HK-2 (cell line): ENCODE data around the gene SPTBN4.
"Not testable (repeated sequence)": the region's sequence is repeated elsewhere in the genome, so short reads cannot be mapped to it uniquely, and the experiment has no call there.

Experiments used
- DNase-seq: peaks from one replicate; pipeline ENCODE4 v3.0.0-alpha.2; 2018; ENCODE audit not compliant: unreplicated experiment

The SPTBN4 gene

DNA sequence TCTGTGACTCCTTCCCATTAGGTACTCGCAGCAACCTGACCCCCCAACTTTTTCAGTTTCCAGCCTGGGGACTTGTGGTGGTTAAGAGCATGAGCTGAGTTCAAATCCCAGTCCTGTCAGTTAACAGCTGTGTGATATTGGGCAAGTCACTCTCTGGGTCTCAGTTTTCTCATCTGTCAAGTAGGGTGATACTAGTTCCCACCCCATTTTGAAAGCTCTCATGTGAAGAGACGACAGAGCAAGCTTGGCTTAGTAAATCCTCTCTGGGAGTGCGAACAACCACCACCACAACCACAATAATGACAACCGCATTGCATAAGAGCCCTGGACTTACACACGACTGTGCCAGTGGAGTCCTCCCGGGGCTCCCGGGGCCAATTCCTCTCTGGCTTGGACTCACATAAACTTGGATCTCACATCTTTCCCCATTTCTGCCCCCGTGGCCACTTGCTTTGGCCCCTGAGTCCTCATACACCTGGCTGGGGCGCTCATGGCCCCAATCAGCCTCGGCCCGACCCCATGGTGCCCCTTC is 1.7 kb upstream of the SPTBN4 start:
- no peak for DNase-seq

DNA sequence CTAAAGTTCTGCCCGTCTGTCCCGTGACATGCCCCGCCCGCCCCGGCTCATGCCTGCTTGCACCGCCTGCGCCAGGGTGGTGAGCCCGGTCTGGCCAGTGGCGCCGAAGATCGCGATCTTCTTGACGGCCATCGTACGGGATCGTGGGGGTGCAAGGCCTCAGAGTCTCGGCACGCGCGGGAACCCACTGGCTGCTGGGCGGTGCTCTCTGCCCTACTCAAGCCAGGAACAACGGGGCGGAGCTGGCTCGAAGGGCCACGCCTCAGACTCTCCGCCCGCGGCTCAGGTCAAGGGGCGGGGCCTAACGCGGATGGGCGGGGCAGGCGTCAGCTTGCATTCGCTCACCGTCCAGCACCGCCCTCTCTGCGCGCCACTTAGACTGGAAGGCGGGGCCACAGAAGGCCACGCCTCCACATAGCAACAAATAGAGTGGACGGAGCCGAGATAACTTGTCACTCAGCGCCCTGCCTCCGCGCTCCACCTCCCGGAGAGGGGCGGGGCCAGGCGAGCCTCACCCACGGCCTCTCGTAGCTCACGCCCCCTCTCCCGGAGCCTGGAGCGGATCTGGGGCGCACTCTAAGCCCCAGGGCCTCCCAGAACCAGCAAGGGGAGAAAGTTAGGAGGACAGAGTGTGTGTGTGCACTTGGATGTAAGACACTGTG is 1.1 kb upstream of the SPTBN4 start, which contains the start of gene BLVRB:
Gene BLVRB, minus strand, starts transcription at position 189 of the 662 bp plus-strand sequence. Its CDS starts 57 bp downstream, at position 132.
- peak; percentile 98 for DNase-seq

DNA sequence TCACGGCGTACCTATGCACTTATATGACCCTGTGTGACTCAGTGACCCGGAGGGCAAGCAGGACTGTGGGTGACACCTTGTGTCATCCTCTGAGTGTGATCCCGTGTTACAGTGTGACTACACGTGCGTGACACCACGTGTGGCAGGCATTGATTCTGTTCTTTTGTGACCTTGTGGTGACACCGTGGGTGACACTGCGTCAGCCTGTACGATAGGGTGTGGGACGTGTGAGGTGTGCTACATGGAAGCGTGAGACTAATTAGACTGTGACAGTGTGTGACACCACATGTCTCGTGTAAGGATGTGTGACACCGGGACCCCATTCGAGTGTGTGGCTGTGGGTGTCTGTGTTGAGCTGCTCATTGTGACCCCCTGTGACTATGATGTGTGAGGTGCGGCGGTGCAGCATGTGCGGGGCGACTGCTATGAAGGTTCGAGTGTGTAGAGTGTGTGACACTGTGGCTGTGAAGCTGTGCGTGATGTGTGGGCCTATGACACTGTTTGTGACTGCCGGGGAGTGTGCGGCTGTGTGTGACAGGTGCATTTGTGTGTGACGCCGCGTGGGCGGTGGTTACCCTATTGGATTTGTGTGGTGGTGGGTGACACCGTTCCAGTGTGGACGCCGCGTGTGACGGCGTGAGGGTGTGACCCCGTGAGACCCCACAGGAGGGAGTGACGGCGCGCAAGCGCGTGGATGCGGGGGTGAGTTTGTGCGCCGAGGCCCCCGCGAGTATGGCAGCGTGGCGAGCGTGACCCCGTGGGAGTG is 399 bp upstream of the SPTBN4 start:
- no peak for DNase-seq

DNA sequence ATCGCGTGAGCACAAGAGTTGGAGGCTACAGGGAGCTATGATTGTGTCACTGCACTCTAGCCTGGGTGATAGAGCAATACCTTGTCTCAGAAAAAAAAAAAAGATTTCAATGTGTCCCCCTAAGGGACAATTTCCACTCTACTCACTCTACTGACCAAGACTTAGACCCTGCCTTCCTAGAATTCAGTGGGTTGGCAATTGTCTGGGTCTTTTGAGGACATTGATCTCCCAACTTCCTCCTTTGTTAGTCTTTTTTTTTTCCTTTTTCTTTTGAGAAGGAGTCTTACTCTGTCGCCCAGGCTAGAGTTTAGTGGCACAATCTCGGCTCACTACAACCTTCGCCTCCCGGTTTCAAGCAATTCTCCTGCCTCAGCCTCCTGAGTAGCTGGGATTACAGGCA is 2.2 kb downstream of the SPTBN4 start:
- no peak for DNase-seq

DNA sequence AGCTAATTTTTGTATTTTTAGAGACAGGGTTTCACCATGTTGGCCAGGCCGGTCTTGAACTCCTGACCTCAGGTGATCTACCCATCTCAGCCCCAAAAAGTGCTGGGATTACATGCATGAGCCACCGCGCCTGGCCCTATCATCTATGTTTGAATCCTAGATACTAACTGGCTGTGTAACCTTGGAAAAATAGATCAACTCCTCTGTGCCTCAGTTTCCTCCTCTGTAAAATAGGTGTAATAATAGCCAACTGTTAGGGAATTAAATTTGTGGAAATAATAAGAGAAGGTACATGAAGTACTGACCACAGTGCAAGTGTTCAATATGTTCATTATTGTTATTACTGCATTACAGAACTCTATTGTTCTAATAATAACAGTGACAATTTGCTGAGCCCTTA is 4.3 kb downstream of the SPTBN4 start:
- no peak for DNase-seq

DNA sequence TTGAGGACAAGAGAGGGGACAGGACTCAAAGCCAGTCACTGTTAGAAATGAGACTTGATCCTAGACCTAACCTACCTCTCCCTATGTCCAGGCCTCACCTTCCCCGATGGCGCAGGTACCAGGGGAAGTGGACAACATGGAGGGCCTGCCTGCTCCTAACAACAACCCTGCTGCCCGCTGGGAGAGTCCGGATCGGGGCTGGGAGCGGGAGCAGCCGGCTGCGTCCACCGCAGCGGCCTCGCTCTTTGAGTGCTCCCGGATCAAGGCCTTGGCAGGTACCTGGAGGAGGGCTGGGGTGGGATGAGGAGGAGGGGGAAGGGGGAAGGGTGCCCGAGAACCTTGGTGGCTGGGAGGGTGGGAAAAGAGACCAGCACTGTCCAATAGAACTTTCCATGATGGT is 5.7 kb downstream of the SPTBN4 start:
- DNase-seq: no peak

DNA sequence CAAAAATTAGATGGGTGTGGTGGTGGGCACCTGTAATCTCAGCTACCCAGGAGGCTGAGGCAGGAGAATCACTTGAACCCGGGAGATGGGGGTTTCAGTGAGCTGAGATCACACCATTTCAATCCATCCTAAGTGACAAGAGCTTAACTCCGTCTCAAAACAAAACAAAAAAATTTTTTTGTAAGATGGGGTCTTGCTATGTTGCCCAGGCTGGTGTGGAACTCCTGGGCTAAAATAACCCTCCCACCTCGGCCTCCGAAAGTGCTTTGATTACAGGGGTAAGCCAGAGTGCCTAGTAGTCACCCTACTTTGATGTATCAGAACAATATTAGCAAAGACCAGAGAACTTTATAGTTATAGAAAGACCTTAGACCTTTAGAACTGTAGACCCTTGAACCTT is 7.9 kb downstream of the SPTBN4 start:
- no peak for DNase-seq

DNA sequence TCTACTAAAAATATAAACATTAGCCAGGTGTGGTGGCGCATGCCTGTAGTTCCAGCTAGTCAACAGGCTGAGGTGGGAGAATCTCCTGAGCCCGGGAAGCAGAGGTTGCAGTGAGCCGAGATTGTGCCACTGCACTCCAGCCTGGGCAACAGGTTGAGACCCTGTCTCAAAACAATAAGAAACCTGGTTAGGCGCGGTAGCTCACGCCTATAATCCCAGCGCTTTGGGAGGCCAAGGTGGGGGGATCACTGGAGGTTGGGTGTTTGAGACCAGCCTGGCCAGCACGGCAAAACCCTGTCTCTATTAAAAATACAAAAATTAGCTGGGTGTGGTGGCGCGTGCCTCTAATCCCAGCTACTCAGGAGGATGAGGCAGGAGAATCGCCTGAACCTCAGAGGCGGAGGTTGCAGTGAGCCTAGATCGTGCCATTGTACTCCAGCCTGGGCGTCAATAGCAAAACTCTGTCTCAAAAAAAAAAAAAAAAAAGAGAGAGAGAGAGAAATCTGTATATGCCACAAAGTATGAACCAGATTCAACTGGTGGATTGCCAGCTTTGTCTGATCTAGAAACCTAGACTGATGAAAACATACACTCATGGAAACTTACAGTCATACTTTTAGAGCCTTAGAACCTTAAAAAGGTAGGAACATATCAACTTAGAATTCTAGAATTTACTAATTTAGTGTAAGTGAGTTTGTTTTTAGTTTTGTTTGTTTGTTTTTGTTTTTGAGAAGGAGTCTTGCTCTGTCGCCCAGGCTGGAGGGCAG is 9.3 kb downstream of the SPTBN4 start:
- not testable (repeated sequence) for DNase-seq

DNA sequence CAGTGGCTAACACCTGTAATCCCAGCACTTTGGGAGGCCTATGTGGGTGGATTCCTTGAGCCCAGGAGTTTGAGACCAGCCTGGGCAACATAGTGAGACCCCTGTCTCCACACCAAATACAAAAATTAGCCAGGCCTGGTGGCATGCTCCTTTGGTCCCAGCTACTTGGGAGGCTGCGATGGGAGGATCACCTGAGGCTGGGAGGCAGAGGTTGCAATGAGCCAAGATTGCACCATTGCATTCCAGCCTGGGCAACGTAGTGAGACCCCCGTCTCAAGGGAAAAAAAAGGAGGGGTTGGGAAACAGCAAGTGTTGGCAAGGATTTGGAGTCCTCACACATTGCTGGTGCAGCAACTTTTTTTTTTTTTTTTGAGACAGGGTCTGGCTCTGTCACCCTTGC is 19.2 kb downstream of the SPTBN4 start:
- no peak for DNase-seq

DNA sequence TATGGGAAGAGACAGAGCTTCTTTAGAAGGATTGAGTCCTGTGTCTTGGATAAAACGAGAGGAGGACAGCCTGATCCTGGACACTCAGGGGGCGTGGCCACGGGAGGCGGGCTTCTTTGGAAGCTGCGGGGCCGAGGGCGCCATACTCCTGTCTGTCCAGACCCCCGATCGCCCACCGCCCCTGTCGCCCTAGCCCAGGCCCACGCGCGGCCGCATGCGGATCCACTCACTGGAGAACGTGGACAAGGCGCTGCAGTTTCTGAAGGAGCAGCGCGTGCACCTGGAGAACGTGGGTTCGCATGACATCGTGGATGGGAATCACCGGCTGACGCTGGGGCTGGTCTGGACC is 23.1 kb downstream of the SPTBN4 start:
- DNase-seq: no peak

DNA sequence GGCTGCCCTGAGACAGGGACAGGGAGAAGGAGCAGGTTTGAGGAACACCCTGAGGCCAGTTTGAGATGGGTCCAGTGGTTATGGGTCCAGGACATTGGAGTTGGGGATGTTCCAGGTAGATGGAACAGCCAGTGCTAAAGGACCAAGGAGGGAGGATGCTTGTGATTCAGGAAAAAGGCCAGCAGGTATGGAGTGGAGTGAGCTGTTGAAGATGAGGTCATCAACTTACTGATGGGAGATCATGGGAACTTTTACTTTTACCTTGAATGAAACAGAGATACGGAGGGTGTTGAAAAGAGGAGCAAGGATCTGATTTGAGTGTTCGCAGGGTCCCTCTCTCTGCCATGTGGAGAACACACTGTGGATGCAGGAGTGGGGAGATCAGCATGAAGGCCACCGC is 25.5 kb downstream of the SPTBN4 start:
- DNase-seq: no peak

DNA sequence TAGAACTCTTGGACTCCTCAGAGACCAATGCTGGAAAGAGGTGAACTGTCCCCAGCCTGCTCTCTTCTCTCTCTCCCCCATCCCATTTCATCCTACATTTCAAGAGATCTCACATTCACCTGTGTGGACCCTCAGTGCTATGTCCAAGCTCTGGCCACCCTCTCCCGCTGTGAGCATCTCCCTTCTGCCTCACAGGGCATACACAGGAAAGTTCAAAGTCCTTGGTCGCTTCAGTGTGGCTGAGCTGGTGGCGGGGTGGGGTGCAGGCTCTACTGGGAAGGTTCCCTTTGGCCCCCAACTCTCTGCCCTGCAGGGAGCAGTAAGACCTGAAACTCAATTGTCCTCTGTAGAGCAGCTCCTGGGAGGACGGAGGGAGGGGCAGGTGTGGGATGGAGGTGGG is 27.0 kb downstream of the SPTBN4 start:
- DNase-seq: no peak

DNA sequence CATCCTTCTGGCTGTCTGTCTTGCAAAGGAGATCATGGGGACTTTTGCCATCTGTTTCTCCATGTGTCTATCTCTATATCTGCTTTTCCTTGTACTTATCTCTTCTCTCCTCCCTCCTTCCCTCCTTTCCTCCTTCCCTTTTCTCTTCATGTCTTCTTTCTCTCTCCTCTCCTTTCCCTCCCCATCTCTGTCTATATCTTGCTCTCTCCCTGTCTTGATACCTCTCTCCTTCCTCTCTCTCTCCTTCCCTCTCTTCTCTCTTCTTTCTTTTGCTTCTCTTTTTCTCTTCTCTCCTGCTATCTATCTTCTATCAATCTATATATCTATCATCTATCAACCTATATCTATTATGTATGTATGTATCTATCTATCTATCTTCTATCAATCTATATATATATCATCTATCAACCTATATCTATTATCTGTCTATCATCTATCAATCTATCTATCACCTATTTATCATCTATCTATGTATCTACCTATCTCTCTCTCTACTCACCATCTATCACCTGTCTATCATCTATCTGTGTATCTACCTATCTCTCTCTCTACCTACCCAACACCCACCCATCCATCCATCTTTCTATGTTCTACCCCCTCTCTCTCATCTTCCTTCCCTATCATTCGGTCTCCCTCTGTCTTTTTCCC is 27.5 kb downstream of the SPTBN4 start:
- DNase-seq: no peak

DNA sequence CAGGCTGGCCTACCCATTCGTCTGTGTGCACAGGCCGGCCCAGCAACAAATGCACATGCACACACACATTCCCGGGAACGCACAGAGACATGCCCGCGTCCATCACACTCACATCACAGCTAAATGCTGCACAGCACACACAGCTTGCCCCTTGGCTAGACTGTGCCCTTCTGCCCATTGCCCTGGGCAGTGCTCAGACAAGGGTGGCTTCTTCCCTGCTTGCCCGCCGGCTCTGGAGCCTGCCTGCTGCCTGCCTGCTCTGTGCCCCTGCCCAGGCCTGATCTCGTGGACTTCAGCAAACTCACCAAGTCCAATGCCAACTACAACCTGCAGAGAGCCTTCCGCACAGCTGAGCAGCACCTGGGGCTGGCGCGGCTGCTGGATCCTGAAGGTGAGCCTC is 30.4 kb downstream of the SPTBN4 start:
- DNase-seq: no peak

DNA sequence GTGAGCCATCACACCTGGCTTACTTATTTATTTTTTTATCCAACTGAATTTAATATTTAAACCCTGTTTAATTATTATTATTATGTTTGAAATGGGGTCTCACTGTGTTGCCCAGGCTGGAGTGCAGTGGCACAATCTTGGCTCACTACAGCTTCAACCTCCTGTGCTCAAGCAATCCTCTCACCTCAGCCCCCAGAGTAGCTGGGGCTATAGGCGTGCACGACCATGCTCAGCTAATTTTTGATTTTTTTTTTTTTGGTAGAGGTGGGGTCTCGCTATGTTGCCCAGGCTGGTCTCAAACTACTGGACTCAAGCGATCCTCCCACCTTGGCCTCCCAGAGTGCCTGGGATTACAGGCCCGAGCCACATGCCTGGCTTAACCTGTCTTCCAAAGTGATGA is 32.5 kb downstream of the SPTBN4 start:
- DNase-seq: no peak

DNA sequence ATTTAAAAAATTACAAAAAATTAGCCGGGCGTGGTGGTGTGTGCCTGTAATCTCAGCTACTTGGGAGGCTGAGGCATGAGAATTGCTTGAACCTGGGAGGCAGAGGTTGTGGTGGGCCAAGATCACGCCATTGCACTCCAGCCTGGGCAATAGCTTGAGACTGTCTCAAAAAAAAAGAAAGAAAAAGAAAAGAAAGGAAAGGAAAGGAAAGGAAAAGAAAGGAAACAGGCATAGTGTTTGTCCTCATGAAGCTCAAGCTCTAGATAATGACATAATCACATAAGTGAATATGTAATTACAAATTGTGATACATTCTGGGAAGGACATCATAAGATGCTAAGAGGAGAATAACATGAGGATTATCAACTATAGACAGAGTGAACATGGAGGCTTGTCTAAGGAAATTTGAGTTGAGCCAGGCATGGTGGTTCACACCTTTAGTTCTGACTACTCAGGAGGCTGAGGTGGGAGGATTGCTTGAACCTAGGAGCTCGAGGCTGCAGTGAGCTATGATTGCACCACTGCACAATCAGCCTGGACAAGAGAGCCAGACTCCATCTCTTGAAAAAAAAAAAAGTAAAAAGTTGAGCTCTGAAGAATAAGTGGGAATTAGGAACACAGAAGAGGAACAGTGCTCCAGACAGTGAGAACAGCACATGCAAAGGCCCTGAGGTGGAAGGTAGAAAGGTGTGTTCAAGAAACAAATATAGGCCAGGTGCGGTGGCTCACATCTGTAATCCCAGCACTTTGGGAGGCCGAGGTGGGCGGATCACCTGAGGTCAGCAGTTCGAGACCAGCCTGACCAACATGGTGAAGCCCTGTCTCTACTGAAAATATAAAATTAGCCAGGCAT is 34.1 kb downstream of the SPTBN4 start:
- DNase-seq: not testable (repeated sequence)

DNA sequence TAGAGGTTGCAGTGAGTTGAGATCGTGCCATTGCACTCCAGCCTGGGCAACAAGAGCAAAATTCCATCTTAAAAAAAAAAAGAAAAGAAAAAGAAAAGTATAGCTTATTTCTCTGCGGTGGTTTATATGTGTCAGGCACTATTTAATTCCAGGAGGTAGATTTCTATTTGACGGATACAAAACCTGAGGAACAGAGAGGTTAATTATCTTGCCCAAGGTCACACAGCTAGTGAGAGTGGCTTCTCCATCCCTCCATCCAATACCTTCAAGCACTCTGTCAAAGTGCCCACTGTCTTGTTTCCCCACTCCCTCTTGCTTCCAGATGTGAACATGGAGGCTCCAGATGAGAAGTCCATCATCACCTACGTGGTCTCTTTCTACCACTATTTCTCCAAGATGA is 34.8 kb downstream of the SPTBN4 start:
- DNase-seq: no peak

DNA sequence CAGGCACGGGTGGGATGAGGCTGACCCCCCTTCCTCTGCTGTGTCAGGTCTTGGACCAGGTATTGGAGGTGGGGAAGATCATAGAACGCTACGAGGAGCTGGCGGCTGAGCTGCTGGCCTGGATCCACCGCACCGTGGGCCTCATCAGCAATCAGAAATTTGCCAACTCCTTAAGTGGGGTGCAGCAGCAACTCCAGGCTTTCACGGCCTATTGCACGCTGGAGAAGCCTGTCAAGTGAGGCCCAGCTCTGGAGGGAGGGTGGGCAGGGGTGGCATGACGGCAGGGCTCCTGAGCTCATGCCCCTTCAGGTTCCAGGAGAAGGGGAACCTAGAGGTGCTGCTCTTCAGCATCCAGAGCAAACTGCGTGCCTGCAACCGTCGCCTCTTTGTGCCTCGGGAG is 35.3 kb downstream of the SPTBN4 start:
- DNase-seq: no peak

DNA sequence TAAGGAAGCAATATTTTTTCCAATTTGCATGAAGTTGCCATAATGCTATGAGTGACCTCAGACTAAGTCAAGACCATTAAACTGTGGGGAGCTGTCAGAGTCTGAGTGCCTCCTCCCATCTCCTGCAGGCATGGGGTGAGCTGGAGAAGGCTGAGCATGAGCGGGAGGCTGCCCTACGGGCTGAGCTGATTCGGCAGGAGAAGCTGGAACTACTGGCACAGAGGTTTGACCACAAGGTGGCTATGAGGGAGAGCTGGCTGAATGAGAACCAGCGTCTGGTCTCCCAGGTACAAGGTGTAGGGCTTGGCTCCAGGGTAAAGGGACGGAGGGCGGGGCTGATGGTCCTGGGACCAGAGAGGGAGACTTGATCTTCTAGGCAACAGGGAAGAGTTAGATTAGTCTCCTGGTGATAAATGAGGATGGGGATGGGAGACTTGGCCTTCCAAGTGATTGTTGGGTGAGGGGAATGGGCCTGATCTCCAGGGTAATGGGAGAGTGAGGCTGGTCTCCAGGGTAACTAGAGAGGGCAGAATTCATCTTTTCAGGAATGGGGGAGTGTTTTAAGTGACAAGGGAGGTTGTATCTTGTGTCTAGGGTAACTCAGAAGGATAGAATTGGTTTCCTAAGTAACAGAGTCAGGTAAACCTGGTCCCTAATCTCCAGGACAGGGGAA is 36.0 kb downstream of the SPTBN4 start:
- no peak for DNase-seq

DNA sequence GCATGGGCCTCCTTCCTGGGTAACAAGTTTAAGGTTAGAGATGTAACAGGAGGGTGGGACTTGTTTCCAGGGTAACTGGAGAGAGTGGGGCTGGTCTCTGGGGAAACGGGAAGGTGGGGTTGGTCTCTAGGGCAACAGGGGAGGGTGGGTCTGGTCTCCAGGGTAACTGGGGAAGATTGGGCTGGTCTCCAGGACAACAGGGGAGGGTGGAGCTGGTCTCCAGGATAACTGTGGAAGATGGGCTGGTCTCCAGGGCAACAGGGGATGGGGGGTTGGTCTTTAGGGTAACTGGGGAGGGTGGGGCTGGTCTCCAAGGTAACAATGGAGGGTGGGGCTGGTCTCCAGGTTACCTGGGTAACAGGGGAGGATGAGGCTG is 36.5 kb downstream of the SPTBN4 start:
- DNase-seq: no peak

DNA sequence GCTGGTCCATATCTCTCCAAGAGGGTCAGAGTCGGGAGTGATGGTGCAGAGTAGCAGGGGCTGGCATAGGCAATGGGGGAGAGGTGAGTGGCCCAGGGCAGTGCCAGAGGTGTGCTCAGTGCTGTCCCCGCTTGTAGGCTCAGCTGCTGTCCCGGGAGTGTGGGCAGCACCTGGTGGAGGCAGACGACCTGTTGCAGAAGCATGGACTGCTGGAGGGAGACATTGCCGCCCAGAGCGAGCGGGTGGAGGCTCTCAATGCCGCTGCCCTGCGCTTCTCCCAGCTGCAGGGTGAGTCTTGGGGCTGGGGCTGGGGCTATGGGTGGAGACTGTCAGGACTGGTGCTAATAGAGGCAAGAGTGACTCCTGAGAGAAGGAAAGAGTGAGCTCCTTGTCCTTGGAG is 39.3 kb downstream of the SPTBN4 start:
- DNase-seq: no peak
